ENCODE measurements around the gene VAV3.

The VAV3 gene

GRCh38 chr1:107807405-107807804, 157.6 kb downstream of the VAV3 start:
- TF ChIP-seq CTCF (conservative IDR thresholded peaks at IDR 0.05; ENCODE audit: low read depth, low read length) = no peak
- DNase-seq (ENCODE audit: low read depth) = no peak
- H3K4me3 ChIP-seq (ENCODE audit: low read depth, low read length) = no peak overlapping the region

GRCh38 chr1:107806902-107807301, 158.1 kb downstream of the VAV3 start:
- TF ChIP-seq CTCF (conservative IDR thresholded peaks at IDR 0.05; ENCODE audit: low read depth, low read length) = no peak
- DNase-seq (ENCODE audit: low read depth) = no peak
- no peak overlapping the region for H3K4me3 ChIP-seq (ENCODE audit: low read depth, low read length)

- TF ChIP-seq CTCF (conservative IDR thresholded peaks at IDR 0.05; ENCODE audit: low read depth, low read length) = no peak
- H3K4me3 ChIP-seq (ENCODE audit: low read depth, low read length) = no peak overlapping the region
- no peak for DNase-seq (ENCODE audit: low read depth)
Observed at GRCh38 chr1:107804741-107805140, 160.2 kb downstream of the VAV3 start.

GRCh38 chr1:107804134-107804533, 160.8 kb downstream of the VAV3 start:
- H3K4me3 ChIP-seq (ENCODE audit: low read depth, low read length) = no peak overlapping the region
- DNase-seq (ENCODE audit: low read depth) = no peak
- no peak for TF ChIP-seq CTCF (conservative IDR thresholded peaks at IDR 0.05; ENCODE audit: low read depth, low read length)

- H3K4me3 ChIP-seq (ENCODE audit: low read depth, low read length) = no peak overlapping the region
- TF ChIP-seq CTCF (conservative IDR thresholded peaks at IDR 0.05; ENCODE audit: low read depth, low read length) = no peak
Observed at GRCh38 chr1:107803579-107803978, 161.4 kb downstream of the VAV3 start.

GRCh38 chr1:107802654-107803053, 162.3 kb downstream of the VAV3 start:
- no peak for DNase-seq (ENCODE audit: low read depth)
- H3K4me3 ChIP-seq (ENCODE audit: low read depth, low read length) = no peak overlapping the region
- TF ChIP-seq CTCF (conservative IDR thresholded peaks at IDR 0.05; ENCODE audit: low read depth, low read length) = no peak

More at GRCh38 chr1:107803579-107803978, 161.4 kb downstream of the VAV3 start:
- no peak for DNase-seq (ENCODE audit: low read depth)

GRCh38 chr1:107795994-107796393, 169.0 kb downstream of the VAV3 start:
- no peak for DNase-seq (ENCODE audit: low read depth)
- H3K4me3 ChIP-seq (ENCODE audit: low read depth, low read length) = no peak overlapping the region
- no peak for TF ChIP-seq CTCF (conservative IDR thresholded peaks at IDR 0.05; ENCODE audit: low read depth, low read length)
